Keratinocyte (primary cell): Measurements from ENCODE around the gene SLC22A1. TPM values are rescaled to one million over a fixed set of nuclear protein-coding genes. Genes with fewer than 3 reads are reported as not detected.

Experiments used
- DNase-seq: peaks from one replicate; pipeline ENCODE4 v3.0.0-alpha.2; 2011; ENCODE audit warnings: low read depth, missing footprints, low spot score
- FAIRE-seq: peaks from 2 replicates; lab custom pipeline; 2011; peaks lifted over from hg19 to GRCh38; lab: Jason Lieb, UNC
- H2AFZ ChIP-seq: 2 replicates; pipeline ENCODE4 v1.6.0; 2012; ENCODE audit warnings: low read length, control low read depth, inconsistent platforms; ENCODE audit not compliant: control insufficient read depth
- H3K27ac ChIP-seq: 2 replicates; pipeline ENCODE4 v1.5.1; 2011; ENCODE audit warnings: low read length; ENCODE audit not compliant: control insufficient read depth, insufficient read depth
- H3K27me3 ChIP-seq: 3 replicates; pipeline ENCODE4 v1.6.0; 2011; ENCODE audit warnings: low read length; ENCODE audit not compliant: control insufficient read depth, insufficient read depth; ENCODE audit errors: extremely low read depth
- H3K36me3 ChIP-seq, 2 experiments: 2 replicates in 1 of 2; 3 replicates in 1 of 2; pipeline ENCODE4 v1.5.1; 2011; ENCODE audit warnings: low read length in 2 of 2, mild to moderate bottlenecking in 1 of 2; ENCODE audit not compliant: control insufficient read depth in 2 of 2, insufficient read depth in 2 of 2; ENCODE audit errors: extremely low read depth in 1 of 2
- H3K4me1 ChIP-seq: 3 replicates; pipeline ENCODE4 v1.5.1; 2011; ENCODE audit warnings: low read length; ENCODE audit not compliant: control insufficient read depth, insufficient read depth; ENCODE audit errors: extremely low read depth
- H3K4me2 ChIP-seq: 3 replicates; pipeline ENCODE4 v1.6.0; 2011; ENCODE audit warnings: low read depth, low read length; ENCODE audit not compliant: control insufficient read depth, insufficient read depth; ENCODE audit errors: extremely low read depth
- H3K4me3 ChIP-seq, 3 experiments: fragments of 200-600 bp in 1 of 3; sonication (generic) in 1 of 3; 2 replicates in 2 of 3; 3 replicates in 1 of 3; pipeline ENCODE4 v1.5.1; 2011 to 2016; ENCODE audit warnings: low read length in 3 of 3, mild to moderate bottlenecking in 3 of 3, control low read depth in 2 of 3, inconsistent platforms in 1 of 3, low read depth in 1 of 3, mixed read lengths in 1 of 3, mixed run types in 1 of 3, moderate library complexity in 1 of 3; ENCODE audit not compliant: control insufficient read depth in 2 of 3, insufficient read depth in 2 of 3; ENCODE audit errors: extremely low read depth in 1 of 3
- H3K79me2 ChIP-seq: 2 replicates; pipeline ENCODE4 v1.6.0; 2012; ENCODE audit warnings: low read length; ENCODE audit not compliant: control insufficient read depth, insufficient read depth
- H3K9ac ChIP-seq: 3 replicates; pipeline ENCODE4 v1.6.0; 2011; ENCODE audit warnings: low read length; ENCODE audit not compliant: control insufficient read depth, insufficient read depth; ENCODE audit errors: extremely low read depth
- H3K9me1 ChIP-seq: 3 replicates; pipeline ENCODE4 v1.6.0; 2011; ENCODE audit warnings: low read length; ENCODE audit not compliant: control insufficient read depth, insufficient read depth; ENCODE audit errors: extremely low read depth
- H3K9me3 ChIP-seq: 2 replicates; pipeline ENCODE4 v1.5.1; 2012; ENCODE audit warnings: low read depth, low read length; ENCODE audit not compliant: control insufficient read depth
- H4K20me1 ChIP-seq: 3 replicates; pipeline ENCODE4 v1.6.0; 2011; ENCODE audit warnings: low read length; ENCODE audit not compliant: control insufficient read depth, insufficient read depth; ENCODE audit errors: extremely low read depth
- CTCF ChIP-seq, 3 experiments: IDR thresholded peaks in 1 of 3; conservative IDR thresholded peaks in 1 of 3; optimal IDR thresholded peaks in 1 of 3; 2 replicates in 2 of 3; 3 replicates in 1 of 3; pipeline versions ENCODE3 to v1.5.1; 2011; ENCODE audit warnings: low read length in 3 of 3, mild to moderate bottlenecking in 3 of 3, moderate library complexity in 2 of 3, control low read depth in 1 of 3, inconsistent platforms in 1 of 3; ENCODE audit not compliant: insufficient read depth in 2 of 3; ENCODE audit errors: extremely low read depth in 1 of 3
- EZH2 ChIP-seq: IDR thresholded peaks from one replicate; pipeline ENCODE4 v1.6.1; 2012; ENCODE audit warnings: inconsistent platforms, mild to moderate bottlenecking, low read length, moderate library complexity
- dilution Hi-C: fragments of 300-500 bp; cut with MboI; formaldehyde crosslinking; loops from one replicate; pipeline ENCODE4 v1.7.0; 2020; ENCODE audit warnings: low sequenced_read_pairs; ENCODE audit not compliant: extremely low pct_ligation_motif_present
- polyA plus RNA-seq, 5 experiments: library from polyadenylated mRNA; depleted of rRNA in 3 of 5; stranded (reverse) in 3 of 5; stranded (forward) in 1 of 5; unstranded in 1 of 5; fragments of >200 nt; gene quantifications; 1 replicate in 1 of 5; 2 replicates in 3 of 5; 3 replicates in 1 of 5; pipeline versions ENCODE4 v1.2.1 to v1.2.3, GENCODE V29; 2011 to 2012; ENCODE audit warnings: missing spikeins in 2 of 5, low read depth in 1 of 5, low replicate concordance in 1 of 5

Gene SLC22A1
- polyA plus RNA-seq, 1 donor (not counting 4 experiments of a cell fraction or from before 2014, with no cell fraction given) = 0.76 TPM

GRCh38 chr6:160174681-160175080, 53.1 kb downstream of the SLC22A1 start:
- FAIRE-seq = no peak

GRCh38 chr6:160177220-160177619, 55.6 kb downstream of the SLC22A1 start:
- Histone ChIP-seq H4K20me1 (no peaks in the 10 kb centered on the region), H3K4me1 (no peaks in the 10 kb centered on the region), H3K36me3 (no peaks in the 10 kb centered on the region), H3K79me2 (no peaks in the 10 kb centered on the region), H3K4me2 (no peak overlapping the region), H3K9ac (no peak overlapping the region), H3K9me3 (no peaks in the 10 kb centered on the region), H2AFZ (no peak overlapping the region), H3K9me1 (no peaks in the 10 kb centered on the region), H3K4me3 (no peak overlapping the region), H3K27ac (no peak overlapping the region), H3K27me3 (no peaks in the 10 kb centered on the region)
- FAIRE-seq (no peak), DNase-seq (no peak)
- dilution Hi-C loops = no loop called here
- no peak for TF ChIP-seq CTCF (optimal IDR thresholded peaks at IDR 0.05 in 1 of 3, IDR thresholded peaks at IDR 0.05 in 1 of 3, conservative IDR thresholded peaks at IDR 0.05 in 1 of 3; ENCODE audit: extremely low read depth in 1 of 3, insufficient read depth in 2 of 3, low read length in 3 of 3)
- TF ChIP-seq EZH2 = no peak

More at GRCh38 chr6:160174681-160175080, 53.1 kb downstream of the SLC22A1 start:
- DNase-seq = no peak
- H3K27me3 ChIP-seq = no peaks in the 10 kb centered on the region
- no peak overlapping the region for H3K4me2 ChIP-seq
- H3K9me1 ChIP-seq = no peaks in the 10 kb centered on the region
- no peak overlapping the region for H3K27ac ChIP-seq
- H3K4me3 ChIP-seq = no peak overlapping the region
- H3K9ac ChIP-seq = no peak overlapping the region
- H4K20me1 ChIP-seq = no peaks in the 10 kb centered on the region
- dilution Hi-C loops = no loop called here
- H3K4me1 ChIP-seq = no peaks in the 10 kb centered on the region
- no peaks in the 10 kb centered on the region for H3K9me3 ChIP-seq
- TF ChIP-seq CTCF (optimal IDR thresholded peaks at IDR 0.05 in 1 of 3, IDR thresholded peaks at IDR 0.05 in 1 of 3, conservative IDR thresholded peaks at IDR 0.05 in 1 of 3; ENCODE audit: extremely low read depth in 1 of 3, insufficient read depth in 2 of 3, low read length in 3 of 3) = no peak
- no peak for TF ChIP-seq EZH2
- H2AFZ ChIP-seq = no peak overlapping the region
- H3K79me2 ChIP-seq = no peaks in the 10 kb centered on the region
- no peaks in the 10 kb centered on the region for H3K36me3 ChIP-seq
